ENCODE data around the gene NKX6-2.
"Not testable (repeated sequence)": the region's sequence is repeated elsewhere in the genome, so short reads cannot be mapped to it uniquely, and the experiment has no call there.

NKX6-2 gene

GRCh38 chr10:132752378-132752777 lies 33.6 kb downstream of the NKX6-2 start:
- DNase-seq, result no peak

GRCh38 chr10:132750936-132751335 lies 35.0 kb downstream of the NKX6-2 start:
- DNase-seq, result no peak

- DNase-seq, result no peak
Observed at GRCh38 chr10:132749371-132749795, 36.6 kb downstream of the NKX6-2 start.

- DNase-seq, result no peak
Observed at GRCh38 chr10:132748545-132749370, 37.2 kb downstream of the NKX6-2 start.

GRCh38 chr10:132748135-132748534 lies 37.8 kb downstream of the NKX6-2 start:
- no peak for DNase-seq

- no peak for DNase-seq
Observed at GRCh38 chr10:132746801-132747625, 38.9 kb downstream of the NKX6-2 start.

GRCh38 chr10:132746386-132746785 lies 39.6 kb downstream of the NKX6-2 start:
- DNase-seq, result no peak

GRCh38 chr10:132745971-132746370 lies 40.0 kb downstream of the NKX6-2 start:
- DNase-seq, result no peak

- DNase-seq, result no peak
Observed at GRCh38 chr10:132745511-132745910, 40.4 kb downstream of the NKX6-2 start.

GRCh38 chr10:132744839-132745238 lies 41.1 kb downstream of the NKX6-2 start:
- no peak for DNase-seq

- DNase-seq, result no peak
Observed at GRCh38 chr10:132743925-132744490, 41.9 kb downstream of the NKX6-2 start.

GRCh38 chr10:132743196-132743924 lies 42.6 kb downstream of the NKX6-2 start:
- DNase-seq, result not testable (repeated sequence)

- DNase-seq, result no peak
Observed at GRCh38 chr10:132742837-132743194, 43.1 kb downstream of the NKX6-2 start.

- DNase-seq, result no peak
Observed at GRCh38 chr10:132742167-132742836, 43.6 kb downstream of the NKX6-2 start.

GRCh38 chr10:132740588-132740987 lies 45.4 kb downstream of the NKX6-2 start:
- no peak for DNase-seq

GRCh38 chr10:132739225-132739613 lies 46.7 kb downstream of the NKX6-2 start:
- DNase-seq, result no peak

- no peak for DNase-seq
Observed at GRCh38 chr10:132738454-132739224, 47.3 kb downstream of the NKX6-2 start.

- DNase-seq, result no peak
Observed at GRCh38 chr10:132737390-132738048, 48.4 kb downstream of the NKX6-2 start.

GRCh38 chr10:132735923-132736391 lies 50.0 kb downstream of the NKX6-2 start:
- no peak for DNase-seq

- no peak for DNase-seq
Observed at GRCh38 chr10:132735341-132735775, 50.6 kb downstream of the NKX6-2 start.

GRCh38 chr10:132733926-132734325 lies 52.0 kb downstream of the NKX6-2 start:
- no peak for DNase-seq

All from SHP77 (cell line).